HL-60 (cell line): ENCODE results near the gene GFRA1.

Source experiments
- DNase-seq, 2 experiments: peaks; one replicate each; pipeline ENCODE4 v3.0.0-alpha.2; 2010 to 2020; ENCODE audit warnings: low read depth in 1 of 2, low spot score in 1 of 2
- H3K27ac ChIP-seq: fragments of 250-450 bp; sonication (Bioruptor Pico); replicated peaks from 2 replicates; pipeline ENCODE4 v1.5.1; 2020; ENCODE audit warnings: mild to moderate bottlenecking, moderate library complexity
- H3K27me3 ChIP-seq: fragments of 250-450 bp; sonication (Bioruptor Pico); 2 replicates; pipeline ENCODE4 v1.5.1; 2021; ENCODE audit warnings: mild to moderate bottlenecking, moderate library complexity; ENCODE audit not compliant: insufficient read depth, poor library complexity, severe bottlenecking
- H3K4me3 ChIP-seq: replicated peaks from 2 replicates; pipeline ENCODE4 v1.5.1; 2011; ENCODE audit warnings: mild to moderate bottlenecking, control low read depth, low read length; ENCODE audit not compliant: insufficient read depth
- CTCF ChIP-seq: IDR thresholded peaks from one replicate; pipeline ENCODE4 v1.5.1; 2011; ENCODE audit warnings: low read length, control low read depth, inconsistent platforms; ENCODE audit not compliant: insufficient read depth
- GABPA ChIP-seq: IDR thresholded peaks from 2 replicates; pipeline ENCODE4 v1.6.1; 2012; ENCODE audit warnings: low read depth
- POLR2AphosphoS5 ChIP-seq: IDR thresholded peaks from 2 replicates; pipeline ENCODE4 v1.6.1; 2012; ENCODE audit warnings: low read depth
- SPI1 ChIP-seq: IDR thresholded peaks from 2 replicates; pipeline ENCODE4 v1.6.1; 2012; ENCODE audit warnings: low read depth, mild to moderate bottlenecking, borderline replicate concordance
- TF ChIP-seq, protein P1 (sequence below): IDR thresholded peaks from 2 replicates; pipeline ENCODE4 v1.6.1; 2012; ENCODE audit warnings: low read depth; ENCODE audit not compliant: insufficient replicate concordance

The GFRA1 gene

GRCh38 chr10:116245156-116245555 is 27.9 kb downstream of the GFRA1 start:
- no peak for DNase-seq
- H3K4me3 ChIP-seq, result no peak overlapping the region
- TF ChIP-seq, protein P1, sequence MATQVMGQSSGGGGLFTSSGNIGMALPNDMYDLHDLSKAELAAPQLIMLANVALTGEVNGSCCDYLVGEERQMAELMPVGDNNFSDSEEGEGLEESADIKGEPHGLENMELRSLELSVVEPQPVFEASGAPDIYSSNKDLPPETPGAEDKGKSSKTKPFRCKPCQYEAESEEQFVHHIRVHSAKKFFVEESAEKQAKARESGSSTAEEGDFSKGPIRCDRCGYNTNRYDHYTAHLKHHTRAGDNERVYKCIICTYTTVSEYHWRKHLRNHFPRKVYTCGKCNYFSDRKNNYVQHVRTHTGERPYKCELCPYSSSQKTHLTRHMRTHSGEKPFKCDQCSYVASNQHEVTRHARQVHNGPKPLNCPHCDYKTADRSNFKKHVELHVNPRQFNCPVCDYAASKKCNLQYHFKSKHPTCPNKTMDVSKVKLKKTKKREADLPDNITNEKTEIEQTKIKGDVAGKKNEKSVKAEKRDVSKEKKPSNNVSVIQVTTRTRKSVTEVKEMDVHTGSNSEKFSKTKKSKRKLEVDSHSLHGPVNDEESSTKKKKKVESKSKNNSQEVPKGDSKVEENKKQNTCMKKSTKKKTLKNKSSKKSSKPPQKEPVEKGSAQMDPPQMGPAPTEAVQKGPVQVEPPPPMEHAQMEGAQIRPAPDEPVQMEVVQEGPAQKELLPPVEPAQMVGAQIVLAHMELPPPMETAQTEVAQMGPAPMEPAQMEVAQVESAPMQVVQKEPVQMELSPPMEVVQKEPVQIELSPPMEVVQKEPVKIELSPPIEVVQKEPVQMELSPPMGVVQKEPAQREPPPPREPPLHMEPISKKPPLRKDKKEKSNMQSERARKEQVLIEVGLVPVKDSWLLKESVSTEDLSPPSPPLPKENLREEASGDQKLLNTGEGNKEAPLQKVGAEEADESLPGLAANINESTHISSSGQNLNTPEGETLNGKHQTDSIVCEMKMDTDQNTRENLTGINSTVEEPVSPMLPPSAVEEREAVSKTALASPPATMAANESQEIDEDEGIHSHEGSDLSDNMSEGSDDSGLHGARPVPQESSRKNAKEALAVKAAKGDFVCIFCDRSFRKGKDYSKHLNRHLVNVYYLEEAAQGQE, result no peak
- TF ChIP-seq GABPA (no peak), CTCF (no peak), POLR2AphosphoS5 (no peak), SPI1 (no peak)
- no peak overlapping the region for H3K27ac ChIP-seq
- H3K27me3 ChIP-seq, result no peaks in the 10 kb centered on the region

- Histone ChIP-seq H3K4me3 (no peak overlapping the region), H3K27ac (no peak overlapping the region), H3K27me3 (no peaks in the 10 kb centered on the region)
- no peak for DNase-seq
- TF ChIP-seq CTCF, result no peak
These were observed 31.2 kb downstream of the GFRA1 start for GRCh38 chr10:116241642-116242410.

DNA sequence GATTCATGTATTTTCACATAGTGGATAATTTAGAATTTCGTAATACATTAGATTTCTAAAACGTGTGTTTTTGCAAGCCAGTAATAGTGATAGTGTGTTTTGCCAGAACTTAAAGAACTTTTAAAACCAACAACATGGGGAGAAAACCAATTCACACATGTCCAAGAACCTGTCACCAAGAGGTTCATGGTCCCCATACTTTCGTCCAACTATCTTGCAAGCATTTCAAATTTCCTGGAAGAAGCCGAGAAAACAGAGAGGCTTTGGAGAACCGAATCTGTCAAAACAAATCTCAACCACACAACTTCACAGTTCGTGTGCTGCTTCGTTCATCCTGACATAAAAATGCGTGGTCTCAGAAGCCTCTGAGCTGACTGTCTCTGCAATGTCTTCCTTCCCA is 31.9 kb downstream of the GFRA1 start:
- no peak overlapping the region for H3K4me3 ChIP-seq
- H3K27me3 ChIP-seq, result no peaks in the 10 kb centered on the region

More for the DNA sequence above, 31.9 kb downstream of the GFRA1 start:
- no peak for TF ChIP-seq CTCF
- TF ChIP-seq, protein P1, result no peak
- no peak for TF ChIP-seq GABPA
- TF ChIP-seq SPI1, result no peak
- TF ChIP-seq POLR2AphosphoS5, result no peak
- no peak for DNase-seq
- no peak overlapping the region for H3K27ac ChIP-seq
